GM12872 (cell line): ENCODE measurements around the gene MCTS1.

Experiments
- TF ChIP-seq, protein P1 (sequence below): IDR thresholded peaks from 3 replicates; pipeline ENCODE4 v1.5.1; 2011; ENCODE audit warnings: low read depth, mild to moderate bottlenecking, low read length, moderate library complexity; ENCODE audit not compliant: insufficient read depth

The MCTS1 gene

DNA sequence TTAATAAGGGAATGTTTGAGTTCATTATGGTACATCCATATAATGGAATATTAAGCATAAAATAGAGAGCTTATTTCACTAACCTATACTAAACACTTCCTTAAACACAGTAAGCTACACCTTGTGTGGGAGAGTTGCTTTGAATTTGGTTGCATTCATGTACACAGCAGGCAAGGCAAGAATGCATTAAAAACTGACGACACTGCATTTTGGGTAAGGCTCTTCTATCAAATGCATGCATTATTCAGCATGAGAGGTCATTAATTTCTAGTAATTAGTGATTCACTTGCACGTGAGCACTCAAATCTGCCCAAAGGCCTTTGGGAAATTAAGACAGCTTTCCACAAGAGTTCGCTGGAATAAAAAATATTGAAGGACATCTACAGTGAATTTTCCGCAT lies 34.7 kb downstream of the MCTS1 start:
- TF ChIP-seq, protein P1, sequence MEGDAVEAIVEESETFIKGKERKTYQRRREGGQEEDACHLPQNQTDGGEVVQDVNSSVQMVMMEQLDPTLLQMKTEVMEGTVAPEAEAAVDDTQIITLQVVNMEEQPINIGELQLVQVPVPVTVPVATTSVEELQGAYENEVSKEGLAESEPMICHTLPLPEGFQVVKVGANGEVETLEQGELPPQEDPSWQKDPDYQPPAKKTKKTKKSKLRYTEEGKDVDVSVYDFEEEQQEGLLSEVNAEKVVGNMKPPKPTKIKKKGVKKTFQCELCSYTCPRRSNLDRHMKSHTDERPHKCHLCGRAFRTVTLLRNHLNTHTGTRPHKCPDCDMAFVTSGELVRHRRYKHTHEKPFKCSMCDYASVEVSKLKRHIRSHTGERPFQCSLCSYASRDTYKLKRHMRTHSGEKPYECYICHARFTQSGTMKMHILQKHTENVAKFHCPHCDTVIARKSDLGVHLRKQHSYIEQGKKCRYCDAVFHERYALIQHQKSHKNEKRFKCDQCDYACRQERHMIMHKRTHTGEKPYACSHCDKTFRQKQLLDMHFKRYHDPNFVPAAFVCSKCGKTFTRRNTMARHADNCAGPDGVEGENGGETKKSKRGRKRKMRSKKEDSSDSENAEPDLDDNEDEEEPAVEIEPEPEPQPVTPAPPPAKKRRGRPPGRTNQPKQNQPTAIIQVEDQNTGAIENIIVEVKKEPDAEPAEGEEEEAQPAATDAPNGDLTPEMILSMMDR = no peak

DNA sequence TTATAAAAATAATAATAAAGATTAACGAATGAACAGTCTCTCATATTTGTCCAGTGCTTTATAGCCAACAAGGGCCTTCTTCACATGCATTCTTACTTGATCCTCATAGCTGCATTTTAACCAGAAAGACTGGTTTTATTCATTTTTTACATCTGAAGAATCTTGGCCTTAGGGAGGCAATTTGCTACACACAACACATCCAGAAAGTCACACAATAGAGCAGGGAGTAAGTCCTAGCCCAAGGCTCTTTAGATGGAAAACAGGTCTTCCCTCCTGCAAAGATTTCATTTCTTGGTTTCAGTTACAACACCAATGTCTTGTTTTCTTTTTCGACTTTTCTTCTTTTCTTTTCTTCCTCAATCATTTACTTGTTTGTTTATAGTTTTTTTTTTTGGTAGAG lies 39.0 kb downstream of the MCTS1 start:
- TF ChIP-seq, protein P1 = no peak

DNA sequence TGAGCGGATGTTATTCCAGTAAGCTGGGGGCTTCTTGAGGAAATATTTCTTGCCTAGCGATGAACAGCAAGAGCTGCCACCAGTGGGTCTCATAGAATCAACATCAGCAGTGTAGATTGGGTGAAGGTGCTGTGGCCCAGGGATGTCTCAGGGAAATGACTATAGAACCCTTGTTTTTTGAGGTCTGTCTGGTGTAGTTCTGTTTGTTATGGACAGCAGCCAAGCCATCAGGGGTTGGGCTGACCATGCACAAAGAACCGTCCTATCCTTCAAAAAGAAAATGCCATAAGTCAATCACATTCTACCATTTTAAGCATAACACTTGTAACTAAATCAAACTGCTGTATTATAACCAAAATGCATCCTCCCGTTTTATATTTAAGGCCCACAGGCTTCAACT lies 43.2 kb downstream of the MCTS1 start:
- TF ChIP-seq, protein P1 = no peak

DNA sequence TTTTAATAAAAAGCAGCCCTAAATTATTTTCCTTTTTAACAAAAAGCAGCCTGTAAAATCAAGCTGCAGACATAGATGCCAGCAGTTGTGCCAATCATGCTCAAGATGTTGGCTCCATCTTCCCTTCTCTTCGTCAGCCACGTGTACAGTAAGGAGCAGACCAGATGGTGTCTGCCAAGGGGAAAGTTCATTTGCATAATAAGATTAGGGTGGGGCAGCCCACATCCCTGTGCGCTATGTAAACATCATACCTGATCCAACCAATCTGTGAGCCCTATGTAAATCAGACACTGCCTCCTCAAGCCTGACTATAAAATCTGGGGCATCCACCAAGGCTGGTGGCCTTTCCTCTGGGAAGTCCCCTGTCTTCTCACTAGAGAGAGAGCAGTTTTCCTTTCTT lies 49.1 kb downstream of the MCTS1 start:
- TF ChIP-seq, protein P1 = no peak

DNA sequence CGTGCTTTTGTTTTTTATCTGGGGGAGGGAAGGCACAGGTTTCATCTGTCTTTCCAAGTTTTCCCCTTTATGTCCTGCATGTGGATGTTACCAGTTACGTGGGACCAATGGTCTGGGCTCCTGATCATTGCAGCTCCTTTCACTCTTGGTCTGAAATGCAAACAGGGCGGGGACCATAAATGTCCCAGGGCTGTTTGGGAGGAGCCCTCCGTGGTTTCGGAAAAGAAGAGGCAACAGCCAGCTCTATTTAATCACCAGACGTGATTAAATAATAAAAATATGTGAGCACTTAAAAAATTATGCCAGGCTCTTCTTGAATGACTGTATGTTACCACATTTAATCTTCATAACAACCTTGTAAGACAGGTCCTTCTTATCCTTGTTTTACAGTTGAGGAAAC lies 56.7 kb downstream of the MCTS1 start:
- TF ChIP-seq, protein P1 = no peak
